Activated CD4-positive, alpha-beta T cell treated with anti-CD3 and anti-CD28 coated beads, Interleukin-2, amount 50 U/mL, for 24 hours (primary cell): ENCODE measurements around the gene RBPMS2.
"Not testable (repeated sequence)": the region's sequence is repeated elsewhere in the genome, so short reads cannot be mapped to it uniquely, and the experiment has no call there.

Source experiments
- DNase-seq, 2 donors: peaks; one replicate each; pipeline ENCODE4 v3.0.0-alpha.2; 2020; ENCODE audit warnings: low read depth in 1 of 2, low spot score in 1 of 2

RBPMS2 gene

DNA sequence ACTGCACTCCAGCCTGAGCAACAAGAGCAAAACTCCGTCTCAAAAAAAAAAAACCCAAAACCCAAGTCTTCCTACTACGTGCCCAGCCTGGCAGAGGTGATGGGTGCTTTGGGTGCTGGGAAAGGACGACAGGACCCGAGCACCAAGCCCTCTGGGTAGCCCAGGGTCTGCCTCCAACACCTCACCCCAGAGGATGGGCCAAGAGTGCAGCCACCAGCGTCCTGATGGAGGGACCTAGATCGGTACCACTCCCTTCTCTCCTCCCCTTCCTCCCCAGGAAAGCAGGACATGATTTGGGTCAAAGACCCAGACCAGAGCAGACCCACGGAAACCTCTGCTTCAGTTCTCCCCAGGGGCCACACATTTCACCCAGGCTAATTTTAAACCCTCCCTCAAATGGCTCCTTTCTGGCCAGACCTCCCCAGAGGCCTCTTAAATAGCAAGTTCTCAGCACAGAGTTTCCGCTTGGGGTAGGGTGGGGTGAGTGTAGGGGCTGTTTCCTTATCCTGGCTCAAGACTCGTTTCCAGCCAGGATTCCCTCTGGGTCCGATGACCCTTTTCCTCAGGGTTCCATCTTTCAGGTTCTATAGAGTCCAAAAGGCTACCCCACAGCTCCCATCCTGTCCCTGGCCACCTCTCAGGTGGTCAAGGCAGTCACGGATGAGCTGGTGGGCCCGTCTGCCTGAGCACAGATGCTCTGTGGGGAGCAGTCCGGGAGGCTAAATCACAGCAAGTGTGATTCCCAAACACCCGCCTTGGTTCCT lies 20.5 kb downstream of the RBPMS2 start:
- DNase-seq: no peak

DNA sequence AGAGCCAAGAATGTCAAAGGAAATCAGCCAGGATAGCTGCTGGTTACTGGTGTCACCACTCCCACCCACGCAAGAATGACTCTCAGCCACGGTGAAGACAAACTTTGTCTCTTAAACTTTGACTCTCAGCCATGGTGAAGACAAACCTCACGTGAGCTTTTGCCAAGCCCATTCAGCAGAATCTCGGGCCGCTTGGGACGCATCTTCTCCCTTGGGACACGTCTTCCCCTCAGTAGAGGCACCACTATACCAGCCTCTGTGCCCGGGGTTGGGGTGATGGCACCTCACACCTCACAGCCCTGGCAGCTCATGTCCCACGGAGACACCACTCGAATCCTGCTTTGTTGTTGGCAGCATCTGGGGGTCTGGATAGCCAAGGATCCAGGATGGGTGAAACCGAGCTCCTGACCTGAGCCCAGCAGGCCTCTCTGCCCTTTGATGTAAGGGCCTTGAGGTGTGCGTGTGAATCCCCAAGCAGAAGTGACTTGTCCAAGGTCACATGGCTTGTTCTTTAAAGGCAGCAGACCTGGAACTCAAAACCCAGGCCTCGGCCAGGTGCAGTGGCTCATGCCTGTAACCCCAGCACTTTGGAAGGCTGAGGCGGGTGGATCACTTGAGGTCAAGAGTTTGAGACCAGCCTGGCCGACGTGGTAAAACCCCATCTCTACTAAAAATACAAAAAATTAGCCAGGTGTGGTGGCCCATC lies 21.8 kb downstream of the RBPMS2 start:
- DNase-seq: no peak

DNA sequence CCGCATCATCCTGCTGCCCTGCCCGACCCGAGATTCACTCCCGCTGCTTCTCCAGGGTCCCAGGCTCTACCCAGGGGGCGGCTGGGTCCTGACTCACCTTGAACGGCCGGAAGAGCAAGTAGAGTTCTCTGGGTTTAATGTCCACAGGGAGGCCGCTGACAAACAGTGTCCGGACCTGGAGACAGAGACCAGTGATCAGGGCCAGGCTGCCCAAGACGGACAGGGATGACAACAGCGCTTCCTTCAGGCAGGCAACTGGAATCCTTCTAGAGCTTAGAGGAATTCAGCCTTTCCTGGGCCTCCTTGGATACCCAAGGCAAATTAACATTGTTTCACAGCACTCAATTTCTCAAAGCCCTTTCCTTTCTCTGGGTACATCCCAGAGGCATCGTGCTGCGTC lies 23.9 kb downstream of the RBPMS2 start:
- DNase-seq: no peak

DNA sequence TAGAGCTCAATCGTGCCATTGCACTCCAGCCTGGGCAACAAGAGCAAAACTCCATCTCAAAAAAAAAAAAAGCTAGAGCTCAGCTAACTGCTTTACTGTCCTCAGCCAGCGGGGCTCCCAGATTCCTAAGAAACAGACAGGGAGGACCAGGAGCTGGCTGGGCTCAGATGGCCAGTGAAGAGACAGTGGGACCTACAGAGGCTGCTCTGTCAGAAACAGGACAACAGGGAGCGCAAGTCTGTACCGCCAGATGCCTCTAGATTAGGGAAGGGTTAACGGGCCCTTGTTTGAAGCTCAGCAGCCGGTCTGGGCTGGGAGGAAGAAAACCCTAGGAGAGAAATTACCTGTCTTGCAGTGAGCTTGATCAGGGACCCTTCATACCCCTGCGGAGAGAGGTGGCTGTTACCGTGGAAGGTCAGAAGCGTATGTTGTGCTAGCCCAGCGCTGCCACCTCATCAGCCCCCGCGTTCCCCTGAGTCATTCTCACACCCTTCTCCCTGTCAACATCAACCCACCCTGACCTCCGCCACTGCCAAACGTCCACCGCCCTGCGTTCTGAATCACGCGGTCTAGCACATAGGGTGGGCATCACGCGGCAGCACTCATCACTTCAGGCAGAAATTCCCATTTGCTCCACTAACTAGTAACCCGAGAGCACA lies 25.3 kb downstream of the RBPMS2 start:
- DNase-seq: no peak

DNA sequence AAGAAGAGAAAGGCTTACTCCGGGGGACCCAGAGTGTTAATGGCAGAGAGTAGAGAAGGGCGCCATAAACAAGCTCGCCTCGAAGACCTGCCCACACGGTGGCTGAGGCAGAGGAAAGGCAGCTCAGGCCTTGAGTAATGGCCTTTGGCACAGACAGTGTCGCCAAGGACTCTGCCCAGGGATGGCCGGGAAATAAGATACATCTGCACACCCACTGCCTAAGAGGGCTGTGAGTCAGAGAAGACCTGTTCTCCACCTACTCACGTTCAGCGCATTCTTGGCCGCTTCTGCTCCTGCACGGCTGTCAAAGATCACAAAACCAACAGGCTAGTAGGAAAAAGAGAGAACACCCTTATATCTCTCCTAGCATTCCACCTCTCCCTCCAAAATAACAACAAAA lies 26.2 kb downstream of the RBPMS2 start:
- no peak for DNase-seq

DNA sequence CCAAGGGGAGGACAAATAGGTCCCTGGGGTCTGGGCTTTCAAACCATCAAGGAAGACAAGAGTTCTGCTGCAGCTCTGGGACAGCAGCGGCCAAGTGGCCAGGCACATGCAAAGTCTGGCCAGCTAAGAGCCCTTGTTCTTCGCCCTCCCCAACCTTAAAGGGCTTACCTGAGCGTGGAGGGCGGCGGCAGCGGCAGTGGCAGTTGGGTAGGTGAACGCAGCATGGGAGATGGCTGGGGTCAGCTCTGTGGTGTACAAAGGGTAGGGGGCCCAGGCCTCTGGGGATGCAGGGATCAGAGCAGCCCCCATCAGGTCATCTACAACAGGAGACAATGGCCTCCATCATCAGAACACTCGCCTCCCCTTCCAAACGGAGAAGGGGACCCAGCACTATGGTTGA lies 27.1 kb downstream of the RBPMS2 start:
- DNase-seq: no peak

DNA sequence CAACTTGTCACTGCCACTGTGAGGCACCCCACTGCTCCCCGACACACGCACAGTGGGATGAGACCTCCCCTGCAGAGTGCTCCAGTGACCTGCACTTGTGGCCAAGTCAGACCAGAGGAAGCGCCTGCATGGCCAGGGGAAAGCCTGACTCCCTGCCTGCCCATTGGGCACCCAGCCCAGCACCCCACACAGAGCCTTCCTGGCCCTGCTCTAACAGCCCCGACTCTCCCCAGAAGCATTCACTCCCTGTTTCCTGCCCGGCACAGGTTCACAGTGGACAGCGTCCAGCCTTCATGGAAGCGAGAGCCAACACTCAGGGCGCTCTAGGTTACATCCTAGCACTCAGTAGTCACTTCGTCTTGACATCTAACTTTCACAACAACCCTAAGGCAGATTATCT lies 27.8 kb downstream of the RBPMS2 start:
- DNase-seq: no peak

DNA sequence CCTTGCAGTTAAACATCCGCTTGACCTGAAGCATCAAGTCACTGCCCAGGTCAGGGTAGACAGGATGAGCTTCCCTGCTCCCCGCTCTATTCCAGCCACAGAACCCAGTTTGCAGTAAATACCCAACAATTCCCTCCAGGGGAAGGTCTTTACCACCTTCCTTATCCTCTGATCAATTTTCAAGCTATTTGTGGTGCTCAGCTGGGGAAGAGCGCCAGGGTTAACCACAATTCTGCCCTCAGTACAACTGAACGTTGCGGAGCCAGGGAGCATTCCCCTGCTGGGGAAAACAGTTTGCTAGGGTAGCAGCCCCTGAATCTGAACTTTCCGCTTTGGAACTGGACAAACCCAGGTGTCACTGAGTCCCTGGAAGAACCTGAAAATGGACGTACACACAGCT lies 28.5 kb downstream of the RBPMS2 start:
- no peak for DNase-seq

DNA sequence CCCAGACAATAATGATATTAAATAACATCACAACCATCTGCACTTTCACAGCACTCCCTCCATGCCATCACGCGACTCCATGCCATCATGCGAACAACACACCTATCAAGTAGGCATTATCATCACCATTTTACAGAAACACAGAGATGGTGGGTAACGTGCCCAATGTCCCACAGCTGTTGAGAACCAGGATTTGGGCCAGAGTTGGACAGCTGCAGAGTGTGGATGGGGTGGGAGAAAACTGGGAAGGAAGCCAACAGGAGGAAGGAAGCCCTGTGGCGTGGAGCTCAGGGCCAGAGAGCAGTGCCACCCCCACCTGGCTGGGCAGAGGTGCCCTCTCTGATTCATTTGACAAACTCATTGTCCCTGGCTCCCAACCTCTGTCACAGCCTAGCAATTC lies 29.0 kb downstream of the RBPMS2 start:
- DNase-seq: no peak

DNA sequence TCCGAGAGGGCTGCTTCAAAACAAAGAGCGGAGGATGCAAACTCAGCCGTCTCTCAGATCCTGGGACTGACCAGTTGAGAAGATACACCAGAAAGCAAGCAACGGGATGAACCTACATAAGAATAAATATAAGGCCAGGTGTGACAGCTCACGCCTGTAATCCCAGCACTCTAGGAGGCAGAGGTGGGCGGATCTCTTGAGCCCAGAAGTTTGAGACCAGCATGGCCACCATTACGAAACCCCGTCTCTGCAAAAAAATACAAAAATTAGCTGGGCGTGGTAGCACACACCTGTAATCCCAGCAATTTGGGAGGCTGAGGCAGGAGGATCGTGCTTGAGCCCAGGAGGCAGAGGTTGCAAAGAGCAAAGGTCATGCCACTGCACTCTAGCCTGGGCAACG lies 31.7 kb downstream of the RBPMS2 start:
- DNase-seq: no peak

DNA sequence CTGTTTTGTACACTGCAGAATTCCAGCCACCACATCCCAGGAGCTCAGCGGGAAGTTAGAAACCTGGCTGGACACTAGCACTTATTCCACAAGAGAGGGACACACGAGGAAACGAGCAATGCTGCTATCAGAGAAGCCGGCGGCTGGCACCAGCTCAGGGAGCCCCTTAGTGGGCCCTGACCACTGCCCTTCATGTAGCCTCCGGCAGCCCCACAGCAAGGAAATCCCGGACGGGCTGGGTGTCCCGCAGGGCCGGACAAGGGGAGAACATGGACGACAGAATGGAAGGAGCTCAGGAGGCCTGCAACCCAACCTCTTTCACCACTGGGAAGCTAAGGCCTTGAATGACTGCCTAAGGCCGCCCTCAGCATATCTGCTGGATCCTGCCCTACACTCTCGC lies 32.5 kb downstream of the RBPMS2 start:
- DNase-seq: no peak

DNA sequence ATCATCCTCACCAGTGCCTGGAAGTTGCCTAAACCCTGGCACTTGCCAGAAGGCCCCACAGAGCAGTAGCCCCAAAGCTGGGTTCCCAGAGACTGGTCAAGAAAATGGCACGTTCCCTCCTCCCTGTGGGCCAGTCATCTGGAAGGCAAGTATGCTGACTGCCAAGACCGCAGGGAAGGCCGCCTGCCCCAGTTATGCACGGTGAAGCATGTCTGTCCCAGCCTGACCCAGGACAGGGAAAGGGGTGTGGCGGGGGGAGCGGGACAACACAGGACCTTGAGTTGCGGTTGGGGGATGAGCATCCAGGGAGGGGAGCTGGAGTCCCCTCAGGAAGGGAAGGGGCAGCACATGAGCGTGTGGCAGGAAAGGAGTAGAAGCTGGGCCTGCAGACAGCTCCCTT lies 33.0 kb downstream of the RBPMS2 start:
- no peak for DNase-seq

DNA sequence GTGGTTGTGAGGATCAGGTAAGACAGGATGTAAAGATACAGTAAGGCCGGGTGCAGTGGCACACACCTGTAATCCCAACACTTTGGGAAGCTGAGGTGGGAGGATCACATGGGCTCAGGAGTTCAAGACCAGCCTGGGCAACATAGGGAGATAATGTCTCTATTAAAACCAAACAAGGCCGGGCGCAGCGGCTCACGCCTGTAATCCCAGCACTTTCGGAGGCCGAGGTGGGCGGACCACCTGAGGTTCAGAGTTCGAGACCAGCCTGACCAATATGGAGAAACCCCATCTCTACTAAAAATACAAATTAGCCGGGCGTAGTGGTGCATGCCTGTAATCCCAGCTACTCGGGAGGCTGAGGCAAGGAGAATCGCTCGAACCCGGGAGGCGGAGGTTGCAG lies 33.7 kb downstream of the RBPMS2 start:
- not testable (repeated sequence) for DNase-seq

DNA sequence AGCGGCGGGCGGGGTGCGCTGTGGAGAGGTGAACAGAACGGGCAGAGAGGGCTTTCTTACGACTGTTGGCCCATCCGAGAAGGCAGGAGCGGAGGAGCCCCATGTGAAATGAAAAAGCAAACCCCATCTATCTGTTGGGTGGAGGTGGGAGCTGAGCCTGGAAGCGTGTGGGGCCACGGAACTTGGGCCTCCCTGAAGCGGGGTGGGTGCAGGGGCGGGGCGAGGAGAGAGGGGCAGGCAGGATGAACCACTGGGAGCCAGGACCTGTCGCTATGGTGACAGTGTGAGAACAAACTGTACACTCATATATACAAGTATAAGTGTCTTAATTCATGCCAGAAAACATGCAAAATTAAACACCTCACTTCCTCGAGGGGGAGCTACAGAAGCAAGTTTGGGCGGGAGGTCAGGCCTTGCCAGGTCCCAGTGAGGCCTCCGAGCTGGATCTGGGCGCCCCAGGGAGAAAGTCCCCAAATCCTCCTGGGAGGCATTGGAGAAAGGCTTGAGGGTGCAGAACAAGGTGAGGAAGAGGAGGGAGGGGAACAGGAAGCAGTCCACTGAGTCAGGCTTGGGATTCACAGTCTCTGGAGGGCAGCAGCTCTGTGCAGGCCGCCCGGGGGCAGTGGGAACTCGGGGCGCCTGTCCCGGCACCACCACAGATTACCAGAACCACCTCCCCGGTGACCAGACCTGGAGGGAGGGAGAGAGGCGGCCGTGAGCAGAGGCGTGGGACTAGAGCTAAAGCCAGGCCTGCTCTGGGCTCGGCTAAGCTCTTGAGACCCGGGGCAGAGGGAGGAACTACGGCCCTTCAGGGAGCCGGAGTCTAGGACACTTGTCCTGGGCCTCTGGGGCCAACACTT lies 34.8 kb downstream of the RBPMS2 start:
- no peak for DNase-seq

DNA sequence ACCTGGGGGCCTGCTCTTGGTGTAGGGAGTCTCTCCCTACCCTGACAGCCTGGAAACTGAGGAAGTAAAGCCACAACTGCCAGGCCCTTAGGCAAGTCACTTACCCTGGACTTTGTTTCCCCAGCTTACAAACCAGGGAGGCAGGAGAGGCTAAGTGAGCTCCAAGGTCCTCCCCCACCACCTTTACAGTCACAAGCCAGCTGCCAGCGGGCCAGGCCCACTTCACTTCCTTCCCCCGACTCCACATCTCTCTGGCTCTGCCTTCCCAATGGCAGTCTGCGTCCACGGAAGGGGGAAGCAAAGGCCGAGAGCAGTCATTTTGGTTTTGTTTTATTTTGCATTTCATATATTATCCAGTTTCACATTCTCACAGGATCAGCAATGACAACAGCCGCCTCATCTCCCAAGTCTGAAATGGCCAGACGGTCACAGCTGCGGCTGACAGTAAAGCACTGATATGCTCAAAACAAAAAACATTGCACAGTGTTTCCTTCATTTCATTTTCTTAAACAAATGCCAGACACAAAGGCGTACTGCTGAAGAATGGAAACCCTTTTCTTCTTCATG lies 35.7 kb downstream of the RBPMS2 start:
- DNase-seq: no peak

DNA sequence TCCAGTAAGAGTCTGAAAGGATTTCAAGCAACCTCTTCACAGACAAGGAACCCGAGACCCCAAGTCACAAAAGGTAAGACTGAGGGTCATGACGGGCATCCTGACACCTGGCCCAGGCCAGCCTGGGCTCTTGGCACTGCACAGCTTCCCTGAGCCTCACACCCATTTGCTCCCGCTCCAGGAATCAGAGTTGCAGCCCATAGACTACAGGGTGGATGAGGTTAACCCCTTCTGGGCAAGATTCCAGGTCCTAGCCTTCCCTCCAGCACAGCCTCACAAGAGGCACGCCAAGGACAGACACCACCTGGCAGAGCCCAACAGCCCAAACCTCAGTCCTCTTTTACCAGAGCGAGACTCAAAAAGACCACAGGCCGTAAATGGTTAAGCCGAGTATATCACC lies 36.2 kb downstream of the RBPMS2 start:
- no peak for DNase-seq

DNA sequence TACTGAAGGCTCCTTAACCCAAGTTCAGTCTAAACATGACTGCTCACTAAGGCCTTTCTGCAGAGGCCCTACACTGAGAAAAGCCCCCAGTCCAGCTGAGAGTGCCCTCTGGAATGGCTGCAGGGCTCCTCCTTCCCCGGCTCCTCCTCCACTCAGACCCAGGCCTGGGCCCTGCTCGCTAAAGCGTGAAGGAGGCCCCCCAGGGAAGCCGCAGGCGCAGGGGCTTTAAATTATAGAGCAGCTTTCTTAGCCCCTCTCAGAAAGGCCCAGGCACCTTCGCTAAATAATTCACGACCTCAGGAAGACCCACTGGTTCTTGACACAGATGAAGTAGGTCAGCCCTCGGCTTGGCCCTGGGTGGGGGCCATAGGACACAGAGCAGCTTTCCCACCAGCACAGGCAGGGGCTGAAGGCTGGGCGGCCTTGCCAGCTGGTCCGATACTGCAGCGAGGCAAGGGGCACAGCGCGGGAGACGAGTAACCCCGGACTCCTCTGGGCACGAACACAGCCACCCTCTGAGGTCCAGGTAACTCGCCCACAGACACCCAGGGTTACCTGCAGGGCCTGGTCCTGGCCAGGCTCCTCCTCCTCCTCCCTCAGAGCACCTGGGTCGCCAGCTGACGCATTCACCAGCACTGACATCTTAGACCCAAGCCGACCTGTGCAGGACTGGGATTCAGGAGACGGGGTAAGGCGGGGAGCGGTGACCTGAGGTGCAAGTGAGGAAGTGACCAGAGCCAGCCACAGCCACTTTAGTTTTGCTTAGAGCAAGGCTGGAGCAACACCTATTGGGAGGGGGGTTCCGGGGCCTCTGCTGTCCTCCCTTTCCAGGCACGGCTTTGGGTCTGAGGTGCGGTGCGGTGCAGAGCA lies 36.9 kb downstream of the RBPMS2 start:
- DNase-seq: no peak

DNA sequence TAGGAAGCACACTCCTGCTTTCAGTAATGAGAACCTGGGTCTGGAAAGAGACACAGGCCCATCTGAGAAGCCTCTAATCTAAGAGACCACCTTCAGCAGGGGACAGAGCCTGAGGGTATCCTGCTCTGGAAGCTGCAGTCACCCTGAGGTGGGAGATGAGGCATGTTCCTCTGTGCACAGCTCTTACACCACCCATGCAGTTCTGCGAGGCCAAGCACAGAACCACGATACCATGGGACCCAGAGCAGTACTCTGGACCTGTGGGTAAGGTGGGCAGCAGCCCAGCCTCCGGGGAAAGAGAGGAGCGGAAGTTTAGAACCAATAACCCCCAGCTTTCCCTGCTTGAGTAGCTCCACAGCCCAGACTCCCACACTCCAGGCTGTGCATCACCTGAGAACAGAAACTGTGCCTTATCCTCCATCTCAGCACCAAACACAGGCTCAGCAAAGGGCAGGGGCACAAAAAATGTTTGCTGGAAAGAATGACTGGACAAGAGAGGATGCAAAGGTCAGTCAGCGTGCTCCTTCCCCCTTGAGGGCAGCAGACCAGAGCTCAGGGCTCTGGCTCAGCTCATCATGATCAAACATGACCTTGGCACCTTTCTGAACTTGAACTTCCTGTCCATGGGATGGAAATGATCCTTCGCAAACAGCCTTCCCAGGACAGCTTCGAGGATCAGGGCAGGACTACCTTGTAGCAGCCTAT lies 43.1 kb downstream of the RBPMS2 start:
- no peak for DNase-seq

DNA sequence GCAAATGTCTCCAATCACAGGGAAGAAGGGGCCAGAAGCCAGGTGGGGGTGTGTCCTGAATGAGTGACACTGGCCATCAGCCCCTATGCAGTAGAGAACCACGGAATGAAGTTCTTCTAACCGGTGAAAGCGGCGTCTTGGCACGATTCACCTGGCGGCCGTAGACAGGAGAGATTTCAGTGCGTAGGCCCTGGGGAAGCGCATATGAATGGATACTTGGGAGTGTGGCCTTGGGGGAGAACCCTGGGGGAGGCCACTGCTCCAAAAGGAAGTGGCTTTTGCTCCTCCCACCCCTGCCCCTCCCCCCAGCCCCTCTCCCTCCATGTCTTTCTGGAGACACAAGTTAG lies 43.6 kb downstream of the RBPMS2 start:
- DNase-seq: no peak
